Measurements from ENCODE around the gene PADI3. TPM values are rescaled to one million over a fixed set of nuclear protein-coding genes. Genes with fewer than 3 reads are reported as not detected.

PADI3 gene
- polyA plus RNA-seq, 1 donor (not counting 4 experiments of a cell fraction or from before 2014, with no cell fraction given): 6.1 TPM

DNA sequence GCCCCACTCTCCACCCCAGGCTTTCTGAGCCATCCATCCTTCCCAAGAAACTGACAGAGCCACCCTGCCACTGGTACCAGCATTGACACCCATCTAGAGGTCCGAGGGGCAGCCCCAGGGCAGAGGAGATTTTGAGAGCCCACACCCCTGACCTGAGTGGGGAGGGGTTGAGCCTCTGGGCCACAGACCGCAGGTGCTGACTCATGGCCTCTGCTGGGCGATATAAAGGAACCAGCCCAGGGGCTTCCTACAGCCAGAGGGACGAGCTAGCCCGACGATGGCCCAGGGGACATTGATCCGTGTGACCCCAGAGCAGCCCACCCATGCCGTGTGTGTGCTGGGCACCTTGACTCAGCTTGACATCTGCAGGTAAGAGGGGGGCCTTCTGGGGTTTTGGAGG is 59.0 kb downstream of the PADI3 start, which contains the start of gene PADI4:
Gene PADI4 (plus strand): TSS at position 252 of the 400 bp plus-strand sequence. CDS start 26 bp downstream, at position 278.
- Histone ChIP-seq H3K4me1 (ENCODE audit: control insufficient read depth, extremely low read depth, insufficient read depth, low read length) (peaks cover 26% of the 10 kb centered on the region), H2AFZ (ENCODE audit: control insufficient read depth, low read length) (no peak within 1 kb of the TSS), H3K27me3 (ENCODE audit: control insufficient read depth, extremely low read depth, insufficient read depth, low read length) (no peaks in the 10 kb centered on the region), H3K4me2 (ENCODE audit: control insufficient read depth, extremely low read depth, insufficient read depth, low read depth, low read length) (no peak within 1 kb of the TSS), H3K27ac (ENCODE audit: control insufficient read depth, insufficient read depth, low read length) (no peak within 1 kb of the TSS), H3K4me3 (ENCODE audit: control insufficient read depth in 2 of 3, extremely low read depth in 1 of 3, insufficient read depth in 2 of 3, low read depth in 1 of 3, low read length in 3 of 3) (no peak within 1 kb of the TSS), H3K36me3 (ENCODE audit: control insufficient read depth in 2 of 2, extremely low read depth in 1 of 2, insufficient read depth in 2 of 2, low read length in 2 of 2) (no peaks in the 10 kb centered on the region), H3K79me2 (ENCODE audit: control insufficient read depth, insufficient read depth, low read length) (no peaks in the 10 kb centered on the region), H4K20me1 (ENCODE audit: control insufficient read depth, extremely low read depth, insufficient read depth, low read length) (no peaks in the 10 kb centered on the region), H3K9me1 (ENCODE audit: control insufficient read depth, extremely low read depth, insufficient read depth, low read length) (no peaks in the 10 kb centered on the region), H3K9ac (ENCODE audit: control insufficient read depth, extremely low read depth, insufficient read depth, low read length) (no peak within 1 kb of the TSS), H3K9me3 (ENCODE audit: control insufficient read depth, low read depth, low read length) (no peaks in the 10 kb centered on the region)
- TF ChIP-seq, protein P1, sequence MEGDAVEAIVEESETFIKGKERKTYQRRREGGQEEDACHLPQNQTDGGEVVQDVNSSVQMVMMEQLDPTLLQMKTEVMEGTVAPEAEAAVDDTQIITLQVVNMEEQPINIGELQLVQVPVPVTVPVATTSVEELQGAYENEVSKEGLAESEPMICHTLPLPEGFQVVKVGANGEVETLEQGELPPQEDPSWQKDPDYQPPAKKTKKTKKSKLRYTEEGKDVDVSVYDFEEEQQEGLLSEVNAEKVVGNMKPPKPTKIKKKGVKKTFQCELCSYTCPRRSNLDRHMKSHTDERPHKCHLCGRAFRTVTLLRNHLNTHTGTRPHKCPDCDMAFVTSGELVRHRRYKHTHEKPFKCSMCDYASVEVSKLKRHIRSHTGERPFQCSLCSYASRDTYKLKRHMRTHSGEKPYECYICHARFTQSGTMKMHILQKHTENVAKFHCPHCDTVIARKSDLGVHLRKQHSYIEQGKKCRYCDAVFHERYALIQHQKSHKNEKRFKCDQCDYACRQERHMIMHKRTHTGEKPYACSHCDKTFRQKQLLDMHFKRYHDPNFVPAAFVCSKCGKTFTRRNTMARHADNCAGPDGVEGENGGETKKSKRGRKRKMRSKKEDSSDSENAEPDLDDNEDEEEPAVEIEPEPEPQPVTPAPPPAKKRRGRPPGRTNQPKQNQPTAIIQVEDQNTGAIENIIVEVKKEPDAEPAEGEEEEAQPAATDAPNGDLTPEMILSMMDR (optimal IDR thresholded peaks at IDR 0.05 in 1 of 3, IDR thresholded peaks at IDR 0.05 in 1 of 3, conservative IDR thresholded peaks at IDR 0.05 in 1 of 3; ENCODE audit: extremely low read depth in 1 of 3, insufficient read depth in 2 of 3, low read length in 3 of 3): no peak
- TF ChIP-seq EZH2 (IDR thresholded peaks at IDR 0.05; ENCODE audit: low read length): no peak
- dilution Hi-C loops (cut with MboI; ENCODE audit: extremely low pct_ligation_motif_present, low sequenced_read_pairs): no loop called here
- DNase-seq (ENCODE audit: low read depth, low spot score) (no peak), FAIRE-seq (no peak)

DNA sequence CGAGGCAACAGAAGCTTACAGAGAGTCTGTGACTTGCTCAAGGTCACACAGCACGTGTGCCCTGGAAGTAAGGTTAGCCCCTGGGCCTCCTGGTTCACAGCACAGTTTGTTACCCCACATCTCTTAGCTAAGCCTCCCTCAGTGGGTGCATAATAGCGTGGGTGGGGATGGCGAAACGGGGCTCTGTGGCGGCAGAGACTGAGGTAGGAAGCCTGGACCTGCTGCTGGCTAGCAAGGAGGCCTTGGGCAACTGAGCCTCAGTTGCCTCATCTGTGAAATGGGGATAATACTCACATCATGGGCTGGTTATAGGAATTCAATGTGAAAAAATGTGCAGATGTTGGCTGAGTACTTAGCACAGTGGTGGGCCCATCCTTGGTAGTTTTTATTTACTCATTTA is 59.7 kb downstream of the PADI3 start:
- no peak for DNase-seq (ENCODE audit: low read depth, low spot score)
- Histone ChIP-seq H3K36me3 (ENCODE audit: control insufficient read depth in 2 of 2, extremely low read depth in 1 of 2, insufficient read depth in 2 of 2, low read length in 2 of 2) (no peaks in the 10 kb centered on the region), H3K4me3 (ENCODE audit: control insufficient read depth in 2 of 3, extremely low read depth in 1 of 3, insufficient read depth in 2 of 3, low read depth in 1 of 3, low read length in 3 of 3) (no peak overlapping the region), H4K20me1 (ENCODE audit: control insufficient read depth, extremely low read depth, insufficient read depth, low read length) (no peaks in the 10 kb centered on the region), H3K27ac (ENCODE audit: control insufficient read depth, insufficient read depth, low read length) (no peak overlapping the region), H3K4me2 (ENCODE audit: control insufficient read depth, extremely low read depth, insufficient read depth, low read depth, low read length) (no peak overlapping the region), H3K9ac (ENCODE audit: control insufficient read depth, extremely low read depth, insufficient read depth, low read length) (no peak overlapping the region), H3K4me1 (ENCODE audit: control insufficient read depth, extremely low read depth, insufficient read depth, low read length) (peaks cover 26% of the 10 kb centered on the region), H2AFZ (ENCODE audit: control insufficient read depth, low read length) (no peak overlapping the region), H3K9me1 (ENCODE audit: control insufficient read depth, extremely low read depth, insufficient read depth, low read length) (no peaks in the 10 kb centered on the region), H3K9me3 (ENCODE audit: control insufficient read depth, low read depth, low read length) (no peaks in the 10 kb centered on the region), H3K79me2 (ENCODE audit: control insufficient read depth, insufficient read depth, low read length) (no peaks in the 10 kb centered on the region), H3K27me3 (ENCODE audit: control insufficient read depth, extremely low read depth, insufficient read depth, low read length) (no peaks in the 10 kb centered on the region)
- dilution Hi-C loops (cut with MboI; ENCODE audit: extremely low pct_ligation_motif_present, low sequenced_read_pairs): no loop called here
- no peak for TF ChIP-seq EZH2 (IDR thresholded peaks at IDR 0.05; ENCODE audit: low read length)
- TF ChIP-seq, protein P1 (optimal IDR thresholded peaks at IDR 0.05 in 1 of 3, IDR thresholded peaks at IDR 0.05 in 1 of 3, conservative IDR thresholded peaks at IDR 0.05 in 1 of 3; ENCODE audit: extremely low read depth in 1 of 3, insufficient read depth in 2 of 3, low read length in 3 of 3): no peak
- FAIRE-seq: no peak
